ENCODE measurements around the gene MOSPD2. TPM values are rescaled to one million over a fixed set of nuclear protein-coding genes. Genes with fewer than 3 reads are reported as not detected.

MOSPD2 gene
- total RNA-seq (10.8 and 16.0 TPM in 2 replicates), polyA plus RNA-seq (22.6 and 30.2 TPM in 2 replicates), polyA minus RNA-seq (ENCODE audit: low replicate concordance) (2.4 and 11.7 TPM in 2 replicates)
- 10.0 and 11.9 TPM in 2 replicates for polyA plus RNA-seq (2012)

- H3K4me2 ChIP-seq (ENCODE audit: extremely low read depth, insufficient read depth, low read length): peak within 1 kb of the TSS; percentile 82
- H2AFZ ChIP-seq (ENCODE audit: low read length): peak within 1 kb of the TSS; percentile 45
- peak within 1 kb of the TSS; percentile 74 to 85 (median 82) for H3K4me3 ChIP-seq (replicated peaks in 1 of 4; ENCODE audit: control extremely low read depth in 1 of 4, insufficient read depth in 1 of 4, low read depth in 3 of 4, low read length in 4 of 4)
- H3K9me3 ChIP-seq (ENCODE audit: control insufficient read depth, insufficient read depth, low read depth, low read length): no peaks in the 10 kb centered on the region
- H3K9ac ChIP-seq (ENCODE audit: insufficient read depth, low read length): peak within 1 kb of the TSS; percentile 86
- peak within 1 kb of the TSS; percentile 66 for H3K27ac ChIP-seq (ENCODE audit: insufficient read depth, low read length)
- H3K4me1 ChIP-seq (ENCODE audit: control insufficient read depth, extremely low read depth, insufficient read depth, low read length): no peaks in the 10 kb centered on the region
- H4K20me1 ChIP-seq (ENCODE audit: control insufficient read depth, extremely low read depth, insufficient read depth, low read length): no peaks in the 10 kb centered on the region
- peak; percentile 91 to 93 for DNase-seq (ENCODE audit: low read depth in 2 of 2)
- TF ChIP-seq, protein P1, sequence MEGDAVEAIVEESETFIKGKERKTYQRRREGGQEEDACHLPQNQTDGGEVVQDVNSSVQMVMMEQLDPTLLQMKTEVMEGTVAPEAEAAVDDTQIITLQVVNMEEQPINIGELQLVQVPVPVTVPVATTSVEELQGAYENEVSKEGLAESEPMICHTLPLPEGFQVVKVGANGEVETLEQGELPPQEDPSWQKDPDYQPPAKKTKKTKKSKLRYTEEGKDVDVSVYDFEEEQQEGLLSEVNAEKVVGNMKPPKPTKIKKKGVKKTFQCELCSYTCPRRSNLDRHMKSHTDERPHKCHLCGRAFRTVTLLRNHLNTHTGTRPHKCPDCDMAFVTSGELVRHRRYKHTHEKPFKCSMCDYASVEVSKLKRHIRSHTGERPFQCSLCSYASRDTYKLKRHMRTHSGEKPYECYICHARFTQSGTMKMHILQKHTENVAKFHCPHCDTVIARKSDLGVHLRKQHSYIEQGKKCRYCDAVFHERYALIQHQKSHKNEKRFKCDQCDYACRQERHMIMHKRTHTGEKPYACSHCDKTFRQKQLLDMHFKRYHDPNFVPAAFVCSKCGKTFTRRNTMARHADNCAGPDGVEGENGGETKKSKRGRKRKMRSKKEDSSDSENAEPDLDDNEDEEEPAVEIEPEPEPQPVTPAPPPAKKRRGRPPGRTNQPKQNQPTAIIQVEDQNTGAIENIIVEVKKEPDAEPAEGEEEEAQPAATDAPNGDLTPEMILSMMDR (conservative IDR thresholded peaks at IDR 0.05 in 1 of 2, IDR thresholded peaks at IDR 0.05 in 1 of 2; ENCODE audit: low read depth in 1 of 2, low read length in 2 of 2): no peak
- no peak for TF ChIP-seq EZH2 (IDR thresholded peaks at IDR 0.05; ENCODE audit: low read length, missing control alignments)
- H3K79me2 ChIP-seq (ENCODE audit: control insufficient read depth, insufficient read depth, low read length): peaks cover 19% of the 10 kb centered on the region
- H3K36me3 ChIP-seq (ENCODE audit: control insufficient read depth, insufficient read depth, low read length): no peaks in the 10 kb centered on the region
- H3K27me3 ChIP-seq (ENCODE audit: control insufficient read depth, insufficient read depth, low read length): no peaks in the 10 kb centered on the region
Measured at GRCh38 chrX:14872851-14873675, at the start of gene MOSPD2, which contains the start of gene FANCB. Gene MOSPD2, plus strand, starts transcription at chrX:14873421. Its CDS starts 108 bp downstream, at chrX:14873529. Gene FANCB, minus strand, starts transcription at chrX:14873069. Its CDS starts 7,559 bp downstream, at chrX:14865510.

GRCh38 chrX:14825851-14826250 is 47.4 kb upstream of the MOSPD2 start:
- H3K27me3 ChIP-seq (ENCODE audit: control insufficient read depth, insufficient read depth, low read length): no peaks in the 10 kb centered on the region
- no peaks in the 10 kb centered on the region for H3K36me3 ChIP-seq (ENCODE audit: control insufficient read depth, insufficient read depth, low read length)
- DNase-seq (ENCODE audit: low read depth in 2 of 2): peak in 1 of 2 donors; percentile 5
- H3K9ac ChIP-seq (ENCODE audit: insufficient read depth, low read length): no peak overlapping the region
- TF ChIP-seq, protein P1 (conservative IDR thresholded peaks at IDR 0.05 in 1 of 2, IDR thresholded peaks at IDR 0.05 in 1 of 2; ENCODE audit: low read depth in 1 of 2, low read length in 2 of 2): no peak
- no peak for TF ChIP-seq EZH2 (IDR thresholded peaks at IDR 0.05; ENCODE audit: low read length, missing control alignments)
- no peak overlapping the region for H3K4me2 ChIP-seq (ENCODE audit: extremely low read depth, insufficient read depth, low read length)
- H4K20me1 ChIP-seq (ENCODE audit: control insufficient read depth, extremely low read depth, insufficient read depth, low read length): no peaks in the 10 kb centered on the region
- H3K4me1 ChIP-seq (ENCODE audit: control insufficient read depth, extremely low read depth, insufficient read depth, low read length): no peaks in the 10 kb centered on the region
- no peaks in the 10 kb centered on the region for H3K79me2 ChIP-seq (ENCODE audit: control insufficient read depth, insufficient read depth, low read length)
- no peak overlapping the region for H3K27ac ChIP-seq (ENCODE audit: insufficient read depth, low read length)
- no peak overlapping the region for H3K4me3 ChIP-seq (replicated peaks in 1 of 4; ENCODE audit: control extremely low read depth in 1 of 4, insufficient read depth in 1 of 4, low read depth in 3 of 4, low read length in 4 of 4)
- no peak overlapping the region for H2AFZ ChIP-seq (ENCODE audit: low read length)
- no peaks in the 10 kb centered on the region for H3K9me3 ChIP-seq (ENCODE audit: control insufficient read depth, insufficient read depth, low read depth, low read length)

GRCh38 chrX:14826319-14826718 is 46.9 kb upstream of the MOSPD2 start:
- TF ChIP-seq, protein P1 (conservative IDR thresholded peaks at IDR 0.05 in 1 of 2, IDR thresholded peaks at IDR 0.05 in 1 of 2; ENCODE audit: low read depth in 1 of 2, low read length in 2 of 2): no peak
- no peak for TF ChIP-seq EZH2 (IDR thresholded peaks at IDR 0.05; ENCODE audit: low read length, missing control alignments)
- Histone ChIP-seq H3K4me2 (ENCODE audit: extremely low read depth, insufficient read depth, low read length) (no peak overlapping the region), H3K36me3 (ENCODE audit: control insufficient read depth, insufficient read depth, low read length) (no peaks in the 10 kb centered on the region), H3K27me3 (ENCODE audit: control insufficient read depth, insufficient read depth, low read length) (no peaks in the 10 kb centered on the region), H4K20me1 (ENCODE audit: control insufficient read depth, extremely low read depth, insufficient read depth, low read length) (no peaks in the 10 kb centered on the region), H3K79me2 (ENCODE audit: control insufficient read depth, insufficient read depth, low read length) (no peaks in the 10 kb centered on the region), H2AFZ (ENCODE audit: low read length) (no peak overlapping the region), H3K9ac (ENCODE audit: insufficient read depth, low read length) (no peak overlapping the region), H3K4me1 (ENCODE audit: control insufficient read depth, extremely low read depth, insufficient read depth, low read length) (no peaks in the 10 kb centered on the region), H3K4me3 (replicated peaks in 1 of 4; ENCODE audit: control extremely low read depth in 1 of 4, insufficient read depth in 1 of 4, low read depth in 3 of 4, low read length in 4 of 4) (no peak overlapping the region), H3K9me3 (ENCODE audit: control insufficient read depth, insufficient read depth, low read depth, low read length) (no peaks in the 10 kb centered on the region), H3K27ac (ENCODE audit: insufficient read depth, low read length) (no peak overlapping the region)
- DNase-seq (ENCODE audit: low read depth in 2 of 2): no peak
